Endometrium (tissue), 2 donors: ENCODE measurements around the gene USP50.
"Not testable (repeated sequence)": the region's sequence is repeated elsewhere in the genome, so short reads cannot be mapped to it uniquely, and the experiment has no call there.

ENCODE experiments used
- FAIRE-seq: peaks from 2 replicates; lab custom pipeline; 2012; peaks lifted over from hg19 to GRCh38; lab: Jason Lieb, UNC
- donor health status: control.
- donor health status: control.

Gene USP50

DNA sequence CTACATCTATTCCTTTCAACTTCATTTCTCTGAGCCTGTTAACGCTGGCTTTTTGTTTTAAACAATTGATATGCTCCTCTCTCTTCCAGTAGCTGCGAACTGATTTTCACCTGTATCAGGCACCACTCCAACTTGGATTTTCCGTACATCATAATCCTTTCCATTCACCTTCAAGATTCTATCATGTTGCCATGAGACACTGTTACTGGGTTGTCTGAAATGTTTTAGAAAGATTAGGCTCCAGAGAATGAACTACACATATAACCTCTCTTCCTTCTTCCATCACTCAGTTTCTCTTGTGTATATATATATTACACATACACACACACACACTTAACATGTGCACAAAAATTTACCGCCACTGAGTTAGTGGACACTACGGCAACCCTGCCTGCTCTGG is at the start of gene USP50:
TSS of gene USP50 (minus strand) at position 101 of the 400 bp plus-strand sequence. CDS start 141 bp downstream, outside the sequence.
- no peak for FAIRE-seq

DNA sequence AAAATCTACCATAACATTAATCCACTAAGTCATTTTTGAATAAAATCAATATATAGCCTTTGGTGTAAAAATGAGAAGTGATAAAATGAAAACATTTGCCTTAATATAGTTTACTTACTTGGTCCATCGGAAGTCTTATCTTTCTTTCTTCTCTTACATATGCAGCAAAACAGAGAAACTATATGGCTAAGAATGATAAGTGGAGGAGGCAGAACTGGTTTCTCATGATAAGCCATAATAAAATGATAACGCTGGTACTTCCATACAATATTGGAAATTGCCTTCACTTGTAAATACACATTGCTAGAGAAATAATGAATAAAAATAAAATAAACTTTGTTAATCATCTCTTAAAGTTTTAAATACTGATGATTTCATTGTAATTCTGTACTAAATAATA is 47.8 kb upstream of the USP50 start:
- no peak for FAIRE-seq

DNA sequence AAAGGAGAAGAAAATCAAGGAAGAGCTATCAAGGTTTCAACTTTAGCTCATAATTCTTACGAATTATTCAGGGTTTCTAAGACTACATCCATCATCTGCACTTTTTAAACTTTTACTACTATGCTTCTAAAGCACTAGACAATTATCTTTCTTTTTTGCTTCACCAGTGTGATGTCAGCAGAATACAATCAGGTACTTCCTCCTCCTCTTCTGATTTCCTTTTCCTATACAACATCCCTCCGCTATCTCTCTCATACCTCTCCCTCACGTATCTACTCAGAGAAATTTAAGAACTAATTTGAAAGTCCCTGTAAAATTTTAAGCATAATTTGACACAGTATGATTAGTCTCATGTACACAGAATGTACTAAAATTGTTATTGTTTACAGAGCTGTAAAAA is 47.3 kb upstream of the USP50 start:
- no peak for FAIRE-seq

DNA sequence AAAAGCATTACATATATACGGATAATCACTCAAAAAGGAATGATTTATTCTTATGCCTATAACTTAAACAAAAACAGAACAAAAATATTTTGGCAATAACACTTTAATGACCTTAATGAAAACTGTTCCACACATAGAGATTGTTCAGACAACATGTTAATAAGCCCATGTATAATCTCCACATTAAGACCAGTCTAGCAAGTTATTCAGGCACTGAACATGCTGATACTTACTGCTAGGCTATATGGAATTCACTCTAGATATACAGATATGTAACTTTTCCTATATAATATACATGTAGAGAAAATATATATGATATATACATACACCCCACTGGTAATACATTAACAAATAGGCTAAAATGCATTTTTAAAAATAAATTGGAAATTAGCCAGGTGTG is 43.8 kb upstream of the USP50 start:
- no peak for FAIRE-seq

DNA sequence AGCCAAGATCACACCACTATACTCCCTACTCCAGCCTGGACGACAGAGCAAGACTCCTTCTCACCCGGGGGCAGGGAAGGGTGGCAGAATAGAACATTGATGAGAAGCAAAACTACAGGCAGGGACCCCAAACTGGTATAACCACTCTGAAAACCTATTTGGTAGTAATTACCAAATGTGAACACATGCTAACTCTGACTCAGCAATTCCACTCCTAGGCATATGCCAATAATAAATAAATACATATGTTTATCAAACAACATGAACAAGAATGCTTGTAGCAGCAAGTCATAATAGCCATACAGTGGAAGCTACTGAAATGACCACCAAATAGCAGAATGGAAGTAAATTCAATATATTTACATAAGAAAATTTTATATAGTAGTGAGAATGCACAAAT is 31.0 kb upstream of the USP50 start:
- no peak for FAIRE-seq

DNA sequence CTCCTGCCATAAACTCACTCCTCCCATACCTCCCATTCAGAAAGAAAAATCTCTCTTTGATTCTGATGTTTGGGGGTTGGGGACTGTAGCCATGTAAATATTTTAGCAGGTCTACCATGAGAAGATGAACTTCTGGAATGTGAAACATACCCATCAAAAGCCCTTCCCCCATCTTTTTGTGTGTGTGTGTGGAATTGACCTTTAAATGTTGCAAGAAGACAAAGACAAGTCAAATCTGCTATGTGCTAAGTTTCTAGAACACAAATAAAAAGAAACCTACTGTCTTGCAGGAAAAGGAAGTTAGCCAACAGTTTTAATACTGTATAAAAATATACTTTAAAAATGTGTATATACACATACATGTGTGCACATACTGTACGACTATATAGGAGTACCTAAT is 29.7 kb upstream of the USP50 start:
- no peak for FAIRE-seq

DNA sequence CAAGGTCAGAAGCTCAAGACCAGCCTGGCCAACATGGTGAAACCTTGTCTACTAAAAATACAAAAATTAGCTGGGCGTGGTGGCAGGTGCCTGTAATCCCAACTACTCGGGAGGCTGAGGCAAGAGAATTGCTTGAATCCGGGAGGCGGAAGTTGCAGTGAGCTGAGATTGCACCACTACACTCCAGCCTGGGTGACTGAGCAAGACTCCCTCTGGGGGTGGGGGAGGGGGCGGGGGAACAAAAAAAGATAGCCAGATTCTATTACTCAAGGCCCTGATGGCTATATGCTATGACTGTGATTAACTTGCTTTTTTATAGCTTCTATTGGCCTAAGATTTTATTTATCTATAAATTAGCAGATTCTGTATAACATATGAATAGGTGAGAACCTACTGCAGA is 27.4 kb upstream of the USP50 start:
- not testable (repeated sequence) for FAIRE-seq

DNA sequence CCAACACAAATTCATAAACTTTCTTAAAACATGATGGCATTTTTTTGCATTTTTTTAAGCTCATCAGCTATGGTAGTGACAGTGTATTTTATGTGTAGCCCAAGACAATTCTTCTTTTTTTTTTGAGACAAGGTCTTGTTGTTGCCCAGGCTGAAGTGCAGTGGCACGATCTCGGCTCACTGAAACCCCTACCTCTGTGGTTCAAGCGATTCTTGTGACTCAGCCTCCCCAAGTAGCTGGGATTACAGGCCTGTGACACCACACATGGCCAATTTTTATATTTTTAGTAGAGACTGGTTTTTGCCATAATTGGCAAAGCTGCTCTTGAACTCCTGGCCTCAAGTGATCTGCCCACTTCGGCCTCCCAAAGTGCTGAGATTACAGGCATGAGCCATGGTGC is 17.3 kb upstream of the USP50 start:
- FAIRE-seq, result no peak

DNA sequence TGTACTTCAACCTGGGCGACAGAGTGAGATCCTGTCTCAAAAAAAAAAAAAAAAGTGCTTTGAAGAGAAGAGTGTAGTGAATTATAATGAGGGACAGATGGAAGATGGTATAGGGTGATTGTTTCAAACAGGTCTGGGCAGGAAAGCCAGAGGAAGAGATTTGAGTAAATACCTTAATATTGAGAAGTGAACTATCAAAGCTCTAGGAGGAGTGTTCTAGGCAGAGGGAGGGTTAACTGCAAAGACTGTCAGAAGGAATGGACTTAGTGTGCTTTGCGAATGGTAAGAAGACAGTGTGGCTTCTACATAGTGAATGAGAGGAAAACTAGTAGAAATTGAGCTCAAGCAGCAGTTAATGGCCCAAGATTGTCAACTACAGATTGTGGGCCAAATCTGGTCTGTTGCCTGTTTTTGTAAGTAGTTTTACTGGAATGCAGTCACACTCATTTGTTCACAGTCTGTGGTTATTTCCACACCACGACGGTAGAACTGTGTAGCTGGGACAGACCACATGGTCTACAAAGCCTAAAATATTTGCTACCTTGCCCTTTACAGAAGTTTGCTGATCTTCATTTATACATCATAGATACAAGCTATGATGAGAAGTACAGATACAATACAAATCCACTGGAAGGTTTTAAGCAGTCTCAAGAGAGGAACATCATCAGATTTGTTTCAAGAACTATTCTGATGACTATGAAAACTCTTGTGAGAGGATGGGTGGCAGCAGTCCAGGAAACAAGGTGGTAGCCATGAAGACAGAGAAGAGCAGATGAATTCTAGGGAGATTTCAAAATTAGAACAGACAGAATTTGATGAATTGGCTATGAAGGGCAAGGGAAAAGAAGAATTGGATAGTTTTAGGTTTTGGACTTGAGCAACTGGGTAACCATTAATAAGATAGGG is 16.5 kb upstream of the USP50 start:
- no peak for FAIRE-seq

DNA sequence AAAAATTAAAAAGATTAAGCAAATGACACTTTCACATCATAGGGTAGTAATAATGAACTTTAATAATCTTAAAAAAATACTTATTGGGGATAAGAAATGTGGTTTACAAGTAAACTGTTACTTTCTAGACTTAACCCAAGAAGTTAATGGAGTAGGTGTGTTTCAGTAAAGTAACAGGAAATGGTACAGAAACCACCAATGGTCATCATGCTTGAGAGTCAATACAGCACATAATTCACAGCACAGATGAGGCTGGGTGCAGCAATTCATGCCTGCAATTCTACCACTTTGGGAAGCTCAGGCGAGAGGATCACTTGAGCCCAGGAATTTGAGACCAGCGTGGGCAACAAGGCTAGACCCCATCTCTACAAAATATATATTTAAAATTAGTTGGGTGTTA is 11.5 kb upstream of the USP50 start:
- FAIRE-seq, result no peak

DNA sequence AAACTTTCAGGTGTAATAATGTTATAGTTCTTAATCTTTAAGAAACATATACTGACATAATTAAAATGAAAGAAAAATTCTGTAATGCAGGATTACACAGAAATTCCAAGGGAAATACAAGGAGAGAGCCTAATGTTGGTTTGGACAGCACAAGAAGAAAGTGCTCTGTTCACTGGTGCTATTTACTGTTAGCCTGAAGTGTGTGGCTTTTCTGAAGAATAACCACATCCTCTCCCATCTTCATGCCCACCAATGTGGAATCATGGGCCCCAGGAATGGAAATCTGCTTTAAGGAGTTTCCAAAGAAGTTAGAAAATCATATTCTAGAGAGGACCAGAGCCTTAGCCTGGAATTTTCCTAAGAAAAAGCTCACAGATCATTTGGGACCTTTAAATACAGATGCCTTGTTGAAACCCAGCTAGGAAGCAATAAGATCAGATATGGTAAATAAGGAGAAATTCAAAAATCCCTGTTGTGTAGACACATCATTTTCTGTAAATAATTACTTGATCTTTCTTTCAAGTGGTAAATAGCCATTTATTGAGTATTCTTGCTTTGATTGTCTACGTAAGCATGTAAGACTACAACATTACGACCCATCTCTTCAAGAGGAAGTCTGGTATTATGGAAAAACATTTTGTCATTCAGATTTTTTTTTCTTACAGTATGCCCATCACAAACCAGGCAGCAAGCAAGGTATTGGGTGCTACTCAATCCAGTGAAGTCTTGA is 10.3 kb upstream of the USP50 start:
- FAIRE-seq, result no peak

DNA sequence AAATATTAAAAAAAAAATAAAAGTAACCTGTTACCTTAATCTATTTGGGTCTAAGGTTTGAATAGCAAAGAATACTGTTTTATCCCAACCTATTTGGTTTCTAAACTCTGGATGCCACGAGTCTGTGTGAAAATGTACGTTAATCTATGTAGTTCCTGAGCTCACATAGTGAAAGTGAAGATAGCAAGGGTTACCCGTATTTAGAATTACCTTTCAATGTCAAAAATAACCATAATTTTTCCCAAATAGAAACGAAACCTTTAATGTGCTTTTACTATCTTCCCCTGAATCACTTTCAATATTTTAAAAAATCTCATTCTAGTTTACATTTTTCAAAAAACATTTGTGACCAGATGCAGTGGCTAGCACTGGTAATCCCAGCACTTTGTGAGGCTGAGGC is 5.8 kb upstream of the USP50 start:
- no peak for FAIRE-seq

DNA sequence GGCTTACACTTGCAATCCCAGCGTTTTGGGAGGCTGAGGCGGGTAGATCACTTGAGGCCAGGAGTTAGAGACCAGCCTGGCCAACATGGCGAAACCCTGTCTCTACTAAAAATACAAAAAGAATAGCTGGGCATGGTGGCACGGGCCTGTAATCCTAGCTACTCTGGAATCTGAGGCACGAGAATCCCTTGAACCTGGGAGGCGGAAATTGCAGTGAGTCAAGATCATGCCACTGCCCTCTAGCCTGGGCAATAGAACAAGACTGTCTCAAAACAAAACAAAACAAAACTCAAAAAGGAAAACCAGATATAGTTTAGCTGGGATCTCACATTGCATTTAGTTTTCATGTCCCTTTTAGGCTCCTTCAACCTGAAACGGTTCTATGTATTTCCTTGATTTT is 2.9 kb upstream of the USP50 start:
- no peak for FAIRE-seq

DNA sequence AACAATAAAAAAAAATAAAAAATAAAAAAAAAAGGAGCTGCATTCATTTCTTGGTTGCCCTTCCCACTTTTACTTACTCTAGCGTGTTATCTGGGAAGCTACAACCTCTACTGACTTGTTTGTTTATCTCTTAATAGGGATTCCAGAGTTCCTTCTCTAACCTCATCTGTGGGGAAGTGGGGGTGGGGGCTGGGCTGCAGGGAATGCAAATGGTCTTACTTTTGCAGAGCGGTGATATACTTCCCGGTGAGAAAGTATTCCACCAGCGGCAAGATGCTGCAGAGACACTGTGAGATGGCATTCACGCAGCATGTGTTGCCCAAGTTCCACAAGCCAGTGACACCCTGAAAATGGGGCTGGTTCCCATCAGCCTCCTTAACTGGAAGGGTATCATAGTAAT is 2.1 kb downstream of the USP50 start:
- FAIRE-seq, result no peak

DNA sequence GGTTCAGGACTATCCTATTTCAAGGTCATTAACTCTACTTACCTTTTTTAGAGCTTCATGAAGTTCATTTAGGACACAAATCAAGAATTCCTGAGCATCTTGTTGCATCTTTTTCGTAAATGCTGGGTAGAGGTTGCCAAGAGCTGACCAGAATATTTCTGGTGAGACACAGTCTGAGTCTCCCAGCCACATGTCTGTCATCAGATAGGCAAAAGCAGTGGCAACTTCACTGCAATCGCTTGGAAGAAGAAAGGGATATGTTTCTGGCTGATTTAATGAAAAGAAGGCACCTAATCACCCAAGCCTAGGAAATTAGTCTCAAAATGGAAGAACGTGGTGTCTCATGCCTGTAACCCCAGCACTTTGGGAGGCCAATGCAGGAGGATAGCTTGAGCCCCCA is 2.9 kb downstream of the USP50 start:
- FAIRE-seq, result no peak

DNA sequence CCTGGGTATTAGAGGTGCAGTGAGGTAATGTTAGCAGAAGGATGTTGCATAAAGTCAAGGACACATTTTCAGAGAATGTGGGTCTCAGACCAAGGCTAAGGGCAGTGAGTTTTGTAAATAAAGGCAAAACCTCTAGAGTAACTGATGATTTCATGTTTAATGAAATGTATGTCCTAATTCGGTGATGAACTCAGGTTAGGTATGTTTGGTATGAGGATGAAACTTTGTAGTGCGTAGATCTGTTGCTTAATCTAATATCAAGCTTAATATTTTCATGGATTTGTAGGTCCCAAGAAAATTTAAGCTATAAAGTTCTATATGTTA is 3.6 kb downstream of the USP50 start:
- FAIRE-seq, result no peak

DNA sequence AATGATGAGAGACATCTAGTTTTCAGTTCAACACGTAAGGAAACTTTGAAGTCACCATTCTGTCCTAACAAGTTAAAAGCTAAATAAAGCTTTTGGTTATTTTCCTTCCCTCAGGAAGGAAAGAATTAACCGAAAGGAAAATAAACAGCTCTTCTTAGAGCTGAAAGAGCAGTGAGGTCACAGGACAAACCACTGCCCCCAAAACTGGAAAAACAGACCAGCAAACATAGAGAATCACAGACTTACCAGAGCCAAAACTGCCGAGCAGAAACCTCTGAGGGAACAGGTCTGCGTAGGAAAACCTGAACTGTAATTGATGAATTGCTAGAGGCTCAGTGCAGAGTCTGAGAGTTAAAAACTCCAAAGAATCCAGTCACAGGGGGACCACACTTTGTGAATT is 14.7 kb downstream of the USP50 start:
- peak; percentile 43 for FAIRE-seq

DNA sequence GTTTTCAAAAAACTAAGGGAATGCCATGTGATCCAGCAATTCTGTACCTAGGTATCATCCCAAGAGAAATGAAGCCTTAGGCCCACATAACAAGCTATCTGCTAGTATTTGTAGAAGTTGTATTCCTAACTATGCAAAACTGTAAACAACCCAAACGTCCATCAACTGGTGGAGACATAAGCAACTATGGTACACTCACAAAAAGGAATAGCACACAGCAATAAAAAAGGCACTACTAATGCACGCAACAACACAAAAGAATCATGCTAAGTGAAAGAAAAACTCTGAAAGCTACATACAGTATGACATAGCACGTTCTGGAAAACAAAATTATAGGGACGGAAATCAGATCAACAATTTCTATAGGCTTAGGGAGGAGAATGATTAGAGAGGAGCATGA is 15.3 kb downstream of the USP50 start:
- no peak for FAIRE-seq

DNA sequence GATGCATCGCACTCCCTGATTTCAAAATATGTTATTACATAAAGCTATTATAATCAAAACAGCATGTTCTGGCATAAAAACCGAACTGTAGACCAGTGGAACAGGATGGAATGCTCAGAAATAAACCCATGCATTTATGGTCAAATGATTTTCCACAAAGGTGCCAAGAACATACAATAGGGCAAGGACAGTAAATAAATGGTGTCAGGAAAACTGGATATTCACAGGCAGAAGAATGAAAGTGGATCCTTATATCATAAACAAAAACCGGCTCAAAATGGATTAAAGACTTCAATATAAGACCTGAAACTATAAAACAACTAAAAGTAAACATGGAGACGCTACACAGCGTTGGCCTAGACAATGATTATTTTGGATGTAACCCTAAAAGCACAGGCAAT is 22.6 kb downstream of the USP50 start:
- peak; percentile 15 for FAIRE-seq

DNA sequence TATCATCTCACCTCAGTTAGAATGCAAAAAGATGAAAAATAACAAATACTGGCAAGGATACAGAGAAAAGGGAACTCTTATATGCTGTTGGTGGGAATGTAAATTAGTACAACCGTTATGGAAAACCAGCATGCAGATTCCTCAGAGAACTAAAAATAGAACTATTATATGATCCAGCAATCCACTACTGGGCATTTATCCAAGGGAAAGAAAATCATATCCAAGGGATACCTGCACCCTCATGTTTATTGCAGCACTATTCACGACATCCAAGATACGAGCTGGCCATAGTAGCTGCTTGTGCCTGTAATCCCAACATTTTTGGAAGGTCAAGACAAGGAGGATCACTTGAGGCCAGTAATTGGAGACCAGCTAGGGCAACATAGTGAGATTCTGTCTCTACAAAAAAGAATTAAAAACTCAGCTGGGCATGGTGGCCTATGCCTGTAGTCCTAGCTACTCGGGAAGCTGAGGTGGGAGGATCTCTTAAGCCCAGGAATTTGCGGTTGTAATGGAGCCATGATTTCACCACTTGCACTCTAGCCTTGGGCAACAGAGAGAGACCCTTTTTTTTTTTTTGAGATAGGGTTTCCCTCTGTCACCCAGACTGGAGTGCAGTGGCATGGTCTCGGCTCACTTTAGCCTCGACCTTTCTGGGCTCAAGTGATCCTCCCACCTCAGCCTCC is 26.6 kb downstream of the USP50 start:
- FAIRE-seq, result no peak

DNA sequence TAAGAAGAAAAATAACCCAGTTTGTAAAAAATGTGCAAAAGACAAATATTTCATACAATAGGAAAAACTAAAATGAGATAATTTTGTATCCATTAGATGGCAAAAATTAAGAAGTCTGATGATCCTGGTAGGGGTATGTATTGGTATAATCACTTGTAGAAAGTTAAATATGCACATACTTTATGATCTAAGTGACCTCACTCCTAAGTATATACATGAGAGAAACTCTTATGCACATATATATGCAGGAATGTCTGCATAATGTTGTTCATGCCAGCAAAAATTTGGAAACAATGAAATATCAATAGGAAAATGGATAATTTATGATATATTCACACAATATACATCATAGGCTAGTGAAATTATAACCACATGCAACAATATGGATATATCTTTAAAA is 33.5 kb downstream of the USP50 start:
- no peak for FAIRE-seq

DNA sequence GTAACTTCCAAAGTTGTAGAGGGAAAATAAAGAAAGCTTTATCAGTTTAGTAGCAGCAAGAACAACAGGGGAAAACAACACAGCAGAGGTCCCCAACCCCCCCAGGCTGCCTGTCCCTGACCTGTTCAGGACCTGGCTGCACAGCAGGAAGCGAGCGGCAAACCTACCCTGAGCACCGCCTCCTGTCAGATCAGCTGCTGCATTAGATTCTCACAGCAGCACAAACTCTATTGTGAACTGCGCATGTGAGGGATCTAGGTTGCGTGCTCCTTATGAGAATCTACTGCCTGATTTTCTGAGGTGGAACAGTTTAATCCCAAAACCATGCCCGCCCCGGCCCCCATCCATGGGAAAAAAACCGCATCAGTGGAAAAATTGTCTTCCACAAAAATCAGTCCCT is 40.3 kb downstream of the USP50 start:
- no peak for FAIRE-seq

DNA sequence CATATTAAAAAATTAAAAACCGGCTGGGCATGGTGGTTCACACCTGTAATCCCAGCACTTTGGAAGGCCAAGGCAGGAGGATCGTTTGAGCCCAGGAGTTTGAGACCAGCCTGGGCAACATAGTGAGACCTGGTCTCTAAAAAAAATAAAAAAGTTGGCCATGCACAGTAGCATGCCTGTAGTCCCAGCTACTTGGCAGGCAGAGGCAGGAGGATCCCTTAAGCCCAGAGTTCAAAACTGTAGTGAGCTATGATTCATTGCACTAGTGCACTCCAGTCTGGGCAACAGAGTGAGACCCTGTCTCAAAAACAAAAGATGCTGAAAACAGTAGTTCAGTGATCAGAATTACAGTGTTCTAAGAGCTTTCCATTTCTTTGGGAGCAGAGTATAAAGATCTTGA is 40.8 kb downstream of the USP50 start:
- not testable (repeated sequence) for FAIRE-seq
